GM18499 (cell line): ENCODE results near the gene WNT7B.
"Not testable (repeated sequence)": the region's sequence is repeated elsewhere in the genome, so short reads cannot be mapped to it uniquely, and the experiment has no call there.

ENCODE experiments used
- ATAC-seq: cut with Tn5 transposase; IDR thresholded peaks from one replicate; pipeline ENCODE4 v1.9.1; 2021; ENCODE audit warnings: moderate number of reproducible peaks; ENCODE audit not compliant: insufficient read depth, unreplicated experiment

Gene WNT7B

DNA sequence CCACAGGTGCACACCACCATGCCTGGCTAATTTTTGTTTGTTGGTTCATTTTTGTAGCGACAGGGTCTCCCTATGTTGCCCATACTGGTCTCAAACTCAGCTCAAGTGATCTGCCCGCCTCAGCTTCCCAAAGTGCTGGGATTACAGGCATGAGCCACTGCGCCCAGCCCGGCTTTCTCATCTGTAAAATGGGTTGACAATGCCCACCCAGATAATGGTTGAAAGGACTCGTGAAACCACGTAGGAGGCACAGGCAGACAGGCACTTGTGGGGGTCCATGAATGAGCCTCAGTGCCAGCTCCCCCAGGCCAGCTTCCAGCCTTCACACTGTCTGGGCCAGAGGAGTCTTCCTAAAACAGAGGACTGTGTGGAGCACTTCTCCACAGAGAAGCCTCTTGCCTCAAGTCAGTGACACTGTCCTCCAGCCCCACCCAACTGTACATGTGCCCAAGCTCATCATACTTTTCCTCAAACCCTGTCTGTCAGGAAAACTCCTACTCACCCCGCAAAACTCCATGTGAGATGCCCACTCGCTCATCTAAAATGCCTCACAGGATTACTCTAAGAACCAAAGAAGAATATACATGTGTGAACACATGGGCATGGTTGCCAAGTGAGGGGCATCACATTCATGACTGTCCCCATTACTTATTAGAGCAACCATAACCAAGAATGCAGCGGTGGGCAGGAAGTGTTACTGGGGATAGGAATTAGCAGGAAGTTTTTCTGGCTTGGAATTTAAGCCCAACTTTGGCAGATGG, 32.1 kb upstream of the WNT7B start:
- ATAC-seq, result no peak

DNA sequence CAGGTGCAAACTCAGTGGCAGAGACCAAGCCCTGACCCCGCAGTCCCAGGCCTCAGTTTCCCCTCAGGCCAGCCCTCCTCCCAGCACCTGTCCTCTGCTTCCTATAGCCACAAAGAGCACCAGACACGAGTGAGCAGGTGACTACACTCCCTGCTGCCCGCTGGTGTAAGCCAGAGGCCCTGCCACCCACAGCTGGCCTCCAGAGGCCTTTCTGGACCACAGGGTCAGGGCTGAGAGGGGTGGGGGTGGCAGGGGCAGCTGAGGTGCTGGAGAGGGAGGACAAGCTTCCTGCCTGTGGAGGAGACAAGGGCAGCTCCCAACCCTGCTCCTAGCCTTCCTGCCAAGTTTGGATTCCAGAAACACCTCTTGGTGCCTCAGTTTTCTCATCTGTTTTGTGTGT, 31.3 kb upstream of the WNT7B start:
- ATAC-seq, result no peak

DNA sequence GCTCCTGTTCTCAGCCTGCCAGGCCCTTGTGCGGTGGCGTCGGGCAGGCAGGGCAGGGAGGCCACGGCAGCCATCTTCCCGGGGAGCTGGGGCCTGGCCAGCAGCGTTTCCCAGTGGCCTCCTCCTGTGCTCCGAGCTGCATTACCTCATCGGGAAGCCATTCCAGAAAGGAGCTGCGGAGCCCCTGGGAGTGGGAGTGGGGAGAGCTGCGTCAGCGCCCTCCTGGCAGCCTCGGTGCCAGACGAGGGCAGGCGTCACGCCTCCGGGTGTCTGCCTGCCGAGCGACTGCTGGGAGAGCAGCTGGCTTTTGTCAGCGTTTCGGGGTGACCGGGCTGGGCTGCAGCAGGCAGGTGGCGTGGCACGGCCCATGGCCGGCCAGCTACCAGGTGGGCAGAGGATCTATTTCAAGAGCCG, 30.9 kb upstream of the WNT7B start:
- ATAC-seq, result no peak

DNA sequence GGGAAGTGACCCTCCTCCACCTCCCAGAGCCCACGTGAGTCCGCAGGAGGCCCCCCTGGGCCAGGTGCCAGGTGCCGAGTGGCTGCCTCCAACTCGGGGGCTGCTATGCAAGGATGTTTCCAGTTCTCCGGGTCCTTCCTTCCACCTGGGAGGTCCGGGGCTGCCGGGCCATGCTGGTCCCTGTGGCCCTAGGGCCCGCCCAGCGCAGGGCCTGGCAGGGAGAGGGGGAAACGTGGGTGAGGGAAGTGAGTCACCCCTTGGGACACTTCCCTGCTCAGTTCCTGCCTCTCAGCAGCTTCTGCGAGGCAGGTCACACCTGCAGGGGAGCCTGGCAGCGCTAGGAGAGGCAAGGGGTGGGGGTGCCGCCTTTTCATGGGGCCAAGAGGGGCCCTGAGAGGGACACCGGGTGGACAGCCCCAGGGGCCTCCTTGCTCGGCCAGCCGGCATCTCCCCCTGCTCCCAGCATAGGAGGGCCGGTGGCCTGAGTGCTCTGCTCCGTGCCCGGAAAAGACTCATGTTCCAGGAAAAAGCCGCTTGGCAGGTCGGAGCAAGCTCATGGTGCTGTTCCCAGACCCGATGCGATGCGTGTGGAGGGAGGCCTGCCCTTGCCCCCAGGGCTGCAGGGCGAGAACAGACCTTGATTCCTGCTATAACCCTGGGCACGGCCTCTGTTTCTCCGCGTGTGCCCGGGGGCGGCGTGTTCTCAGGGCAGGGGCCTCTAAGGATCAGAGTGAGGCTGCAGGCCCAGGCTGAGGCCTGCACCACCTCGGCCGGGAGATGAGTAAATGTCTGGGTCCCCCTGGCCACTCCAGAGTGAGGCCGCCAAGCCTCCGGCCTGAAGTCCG, 30.3 kb upstream of the WNT7B start:
- ATAC-seq, result no peak

DNA sequence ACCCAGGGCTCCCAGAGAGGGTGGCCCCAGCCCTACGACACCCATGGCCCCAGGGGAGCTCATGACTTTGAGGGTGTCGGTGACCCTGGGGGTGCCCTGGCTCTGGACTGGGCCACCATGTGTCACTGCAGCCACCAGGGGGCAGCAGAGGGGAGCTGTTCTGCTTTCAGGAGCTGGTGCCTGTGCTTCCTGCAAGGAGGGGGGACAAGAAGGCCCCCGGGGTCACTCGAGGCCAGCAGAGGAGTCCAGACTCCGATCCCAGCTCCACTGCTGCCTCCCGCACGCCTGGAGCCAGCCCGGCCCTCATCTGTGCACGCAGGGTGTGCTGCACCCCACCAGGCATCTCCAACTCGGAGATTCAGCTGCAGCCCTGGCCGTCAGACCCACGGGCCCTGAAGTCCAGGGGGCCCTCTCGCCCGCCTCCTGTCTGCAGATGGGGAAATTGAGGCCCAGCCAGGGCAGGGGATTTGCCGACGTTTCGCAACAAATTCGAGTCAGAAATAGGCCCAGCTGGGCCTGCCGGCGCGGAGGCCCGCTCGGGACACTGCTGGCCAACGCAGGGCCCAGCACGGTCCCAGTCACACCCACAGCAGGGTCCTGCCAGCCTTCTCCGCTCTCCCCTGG, 29.5 kb upstream of the WNT7B start:
- no peak for ATAC-seq

DNA sequence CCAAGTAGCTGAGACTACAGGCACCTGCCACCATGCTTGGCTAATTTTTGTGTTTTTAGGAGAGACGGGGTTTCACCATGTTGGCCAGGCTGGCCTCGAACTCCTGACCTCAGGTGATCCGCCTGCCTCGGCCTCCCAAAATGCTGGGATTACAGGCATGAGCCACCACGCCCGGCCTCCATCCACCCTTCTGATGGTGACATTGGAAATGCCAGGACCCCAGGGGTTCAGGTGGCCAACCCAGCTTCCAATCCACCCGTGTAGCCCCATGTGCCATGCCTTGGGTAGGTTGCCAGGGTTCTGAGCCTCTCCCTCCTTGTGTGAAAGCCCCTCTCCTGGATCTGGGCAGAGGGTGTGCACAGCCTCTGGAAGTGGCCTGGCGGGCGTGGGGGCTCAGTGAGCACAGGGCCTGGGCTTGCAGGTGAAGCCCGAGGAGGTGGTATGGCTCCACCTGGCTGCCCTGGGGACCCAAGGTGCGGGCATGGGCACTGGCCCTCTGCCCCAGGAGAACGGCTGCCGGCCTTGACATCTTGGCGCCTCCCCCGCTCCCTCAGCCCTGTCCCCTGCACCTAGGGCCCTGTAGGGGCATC, 28.2 kb upstream of the WNT7B start:
- ATAC-seq, result not testable (repeated sequence)

DNA sequence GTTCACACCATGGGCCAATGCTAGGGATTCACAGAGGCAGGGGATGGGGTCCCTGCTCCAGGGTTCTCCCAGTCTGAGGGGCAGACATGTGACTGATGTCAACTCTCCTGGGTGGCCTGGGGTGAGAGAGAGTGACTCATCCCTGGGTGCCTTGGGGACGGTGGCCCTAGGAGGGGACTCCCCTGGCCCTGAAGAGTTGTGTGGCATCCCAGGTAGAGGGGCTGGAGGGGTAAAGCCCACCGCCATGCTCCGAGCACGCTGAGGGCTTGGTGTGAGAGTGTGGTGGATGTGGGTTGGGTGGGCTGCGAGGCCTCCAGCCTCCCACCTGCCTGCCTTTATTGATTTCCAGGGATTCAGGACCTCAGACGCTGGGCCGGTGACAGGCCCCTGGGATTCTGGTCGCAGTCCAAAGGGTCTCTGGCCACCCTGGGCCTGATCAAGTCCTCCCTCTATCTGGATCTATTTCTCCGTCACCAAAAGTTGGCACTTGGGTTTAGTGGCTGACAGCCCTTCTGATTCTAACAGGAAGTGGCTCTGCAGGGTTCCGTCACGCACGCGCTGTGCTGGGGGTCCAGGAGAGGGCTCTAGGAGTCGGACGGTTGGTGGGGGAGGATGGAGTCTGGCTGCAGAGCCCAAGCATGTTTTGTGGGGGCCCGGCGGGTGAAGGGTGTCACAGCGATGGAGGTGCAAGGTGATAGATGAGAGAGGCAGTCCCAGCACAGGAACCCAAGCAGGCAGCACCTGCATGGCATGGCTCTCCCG, 27.3 kb upstream of the WNT7B start:
- no peak for ATAC-seq

DNA sequence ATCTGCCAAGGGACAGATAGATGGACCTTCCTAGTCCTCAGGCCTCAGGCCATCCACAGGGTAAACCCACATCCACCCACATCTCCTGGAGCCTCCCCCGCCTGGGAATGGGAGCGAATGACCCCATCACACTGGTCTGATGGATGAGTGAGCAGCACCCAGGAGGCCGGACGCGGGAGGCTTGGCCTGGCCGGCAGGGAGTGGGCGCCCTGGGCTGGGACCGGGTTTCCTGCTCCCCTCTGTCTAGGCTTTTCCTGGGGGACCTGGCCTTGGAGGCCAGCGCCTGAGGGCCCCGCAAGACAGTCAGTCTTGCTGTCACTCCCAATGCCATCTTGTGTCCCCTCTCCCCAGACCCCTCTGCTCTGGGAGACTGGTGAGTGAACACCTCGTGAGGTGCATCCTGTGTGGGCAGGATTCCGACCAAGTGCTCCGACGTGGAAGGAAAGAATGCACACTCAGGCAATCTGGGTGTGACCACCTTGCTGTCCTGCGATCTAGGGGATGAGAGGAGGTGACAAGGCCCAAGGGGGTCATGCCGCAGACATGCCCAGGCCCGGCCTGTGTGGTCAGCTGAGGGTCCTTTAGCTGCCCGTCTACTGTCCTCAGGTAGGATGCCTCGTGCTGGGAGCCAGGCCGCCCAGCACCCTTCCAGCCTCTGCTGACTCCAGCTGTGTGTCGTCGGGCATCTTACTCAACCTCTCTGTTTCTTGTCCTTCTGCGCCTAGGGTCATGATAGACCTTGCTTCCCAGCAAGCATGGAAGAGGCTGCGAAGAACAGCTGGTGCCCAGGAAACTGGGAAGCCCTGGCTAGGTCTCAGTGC, 26.5 kb upstream of the WNT7B start:
- no peak for ATAC-seq

DNA sequence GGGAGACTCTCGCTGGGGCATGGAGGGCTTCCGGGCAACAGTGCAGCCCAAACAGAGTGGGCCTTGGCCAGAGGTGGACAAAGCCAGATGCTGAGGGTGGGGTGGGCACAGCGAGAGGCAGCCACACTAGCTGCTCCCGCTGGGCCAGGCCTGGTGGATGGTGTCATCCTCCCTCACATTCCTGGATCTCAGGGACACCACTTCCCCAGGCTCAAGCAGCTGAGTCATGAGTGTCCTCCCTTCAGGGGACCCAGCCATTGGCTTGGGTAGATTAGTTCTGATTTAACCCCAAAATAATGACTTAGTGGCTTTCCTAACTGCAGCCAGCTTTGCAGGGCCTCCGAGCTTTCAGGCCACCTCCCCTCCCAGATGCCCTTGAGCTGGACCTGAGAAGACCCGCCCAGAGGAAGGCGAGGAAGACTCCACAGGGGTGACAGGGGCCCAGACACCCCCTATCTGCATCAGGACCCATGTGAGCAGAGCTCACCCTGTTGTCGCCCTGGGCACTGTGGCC, 25.9 kb upstream of the WNT7B start:
- no peak for ATAC-seq

DNA sequence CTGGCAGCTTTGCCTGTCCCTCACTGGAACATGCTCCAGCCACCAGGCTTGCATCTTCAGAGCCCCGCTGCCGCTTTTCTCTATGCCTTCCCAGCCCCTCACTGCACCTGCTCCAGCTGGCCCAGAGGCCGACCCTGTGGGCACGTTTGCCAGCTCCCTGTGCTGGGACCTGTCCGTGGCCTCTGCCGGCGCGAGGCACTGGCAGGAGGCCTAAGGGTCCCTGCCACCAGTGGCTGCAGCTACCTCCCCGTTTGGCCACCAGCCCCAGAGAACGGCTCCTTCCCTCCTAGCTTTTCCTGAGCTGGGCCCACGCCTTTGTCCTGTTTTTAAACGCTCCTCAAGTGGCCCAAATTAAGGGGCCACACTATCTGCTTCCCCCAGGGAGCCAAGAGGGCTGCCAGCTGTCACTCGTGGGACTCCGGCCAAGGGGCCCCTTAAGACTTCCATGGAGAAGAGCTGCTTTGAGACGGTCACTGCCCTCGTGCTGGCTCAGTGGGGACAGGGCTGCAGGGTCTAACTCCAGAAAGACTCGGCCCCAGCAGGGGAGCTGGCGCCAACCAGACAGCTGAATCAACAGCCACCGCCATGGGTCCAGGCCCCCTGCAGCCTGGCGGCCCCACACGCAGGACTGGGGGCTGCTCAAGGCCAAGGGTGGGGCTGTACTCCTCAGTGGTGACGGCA, 24.6 kb upstream of the WNT7B start:
- ATAC-seq, result no peak

DNA sequence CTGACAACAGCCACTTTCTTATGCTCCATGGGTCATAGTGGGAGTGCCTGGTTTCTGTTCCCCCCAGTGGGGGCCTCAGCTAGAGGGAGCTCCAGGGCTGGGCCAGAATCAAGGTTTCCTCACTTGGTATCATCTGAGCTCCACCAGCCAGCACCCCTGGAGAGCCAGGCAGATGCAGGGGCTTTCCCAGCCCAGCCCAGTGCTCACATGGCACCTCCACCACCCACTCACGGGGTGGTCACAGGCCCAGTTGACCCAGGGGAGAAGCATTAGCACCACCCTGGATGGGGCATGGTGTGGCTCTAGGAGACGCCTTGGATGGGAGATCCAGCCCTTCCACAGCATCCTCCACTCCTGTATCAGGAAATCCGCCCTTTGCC, 24.1 kb upstream of the WNT7B start:
- no peak for ATAC-seq

DNA sequence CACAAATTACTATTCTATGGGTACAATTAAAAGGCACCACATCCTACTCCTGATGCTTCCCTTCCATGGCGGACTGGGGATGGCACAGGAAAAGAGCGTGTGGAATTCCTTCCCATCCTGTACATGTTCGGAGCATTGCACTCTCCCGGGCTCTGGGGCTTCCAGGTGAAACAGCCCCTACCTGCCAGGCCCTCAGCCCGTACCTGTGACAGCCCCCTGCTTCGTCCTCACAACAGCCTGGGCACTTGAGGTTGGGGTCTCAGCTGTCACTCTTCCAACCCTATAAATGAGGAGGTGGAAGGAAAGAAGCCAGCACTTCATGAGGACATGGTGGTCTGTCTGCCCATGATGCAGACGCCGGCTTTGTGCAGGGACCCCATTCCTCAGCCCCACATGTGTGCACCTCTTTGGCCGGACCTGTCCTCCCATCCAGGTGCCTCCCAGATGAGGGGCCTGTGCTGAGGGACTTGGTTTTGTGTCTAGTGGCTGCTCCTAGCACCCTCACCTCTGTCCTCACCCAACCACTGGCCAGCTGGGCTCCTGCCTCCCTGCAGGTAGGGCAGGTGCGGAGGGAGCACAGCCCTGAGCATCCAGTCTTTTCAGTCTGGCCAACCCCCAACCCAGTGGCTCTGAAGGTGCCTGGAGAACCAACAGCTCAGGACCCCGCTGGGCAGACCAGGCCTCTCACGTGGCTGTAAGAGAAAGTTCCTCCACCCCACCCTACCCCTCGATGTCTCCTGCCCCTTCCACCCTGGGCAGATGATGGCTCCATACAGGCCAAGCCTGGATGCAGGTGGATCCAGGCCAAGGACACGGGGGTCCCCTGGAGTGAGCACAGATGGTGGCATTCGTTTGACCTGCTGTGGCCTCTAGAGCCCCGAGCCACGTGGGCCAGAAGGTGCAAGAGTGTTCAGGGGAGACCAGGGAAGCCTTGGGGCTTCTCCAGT, 23.4 kb upstream of the WNT7B start:
- ATAC-seq, result no peak

DNA sequence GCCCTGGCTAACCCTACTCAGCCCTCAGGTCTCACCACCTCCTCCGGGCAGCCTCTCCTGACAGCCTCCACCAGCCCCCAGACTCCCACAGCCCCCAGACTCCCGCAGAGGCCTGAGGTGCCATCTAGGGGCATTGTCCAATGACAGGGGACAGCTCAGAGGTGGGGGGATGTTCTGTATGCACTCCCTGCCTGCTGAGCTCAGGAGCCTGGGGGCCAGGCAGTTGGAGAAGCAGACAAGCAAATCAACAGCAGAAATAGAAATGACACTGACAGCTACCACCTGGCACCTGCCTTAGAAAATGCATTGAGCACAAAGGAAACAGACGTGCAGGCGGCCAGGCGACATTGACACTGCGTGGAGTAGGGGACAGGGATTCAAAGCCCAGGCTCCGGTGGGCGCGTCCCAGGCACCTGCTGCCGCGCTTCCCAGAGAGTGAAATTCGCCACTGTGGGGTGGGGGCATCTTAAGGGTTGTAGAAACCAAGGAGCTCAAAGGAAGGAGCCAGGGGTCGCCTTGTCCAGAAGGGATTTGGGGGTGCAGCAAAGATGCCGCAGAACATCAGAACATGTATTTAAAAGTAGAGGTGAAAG, 22.5 kb upstream of the WNT7B start:
- no peak for ATAC-seq

DNA sequence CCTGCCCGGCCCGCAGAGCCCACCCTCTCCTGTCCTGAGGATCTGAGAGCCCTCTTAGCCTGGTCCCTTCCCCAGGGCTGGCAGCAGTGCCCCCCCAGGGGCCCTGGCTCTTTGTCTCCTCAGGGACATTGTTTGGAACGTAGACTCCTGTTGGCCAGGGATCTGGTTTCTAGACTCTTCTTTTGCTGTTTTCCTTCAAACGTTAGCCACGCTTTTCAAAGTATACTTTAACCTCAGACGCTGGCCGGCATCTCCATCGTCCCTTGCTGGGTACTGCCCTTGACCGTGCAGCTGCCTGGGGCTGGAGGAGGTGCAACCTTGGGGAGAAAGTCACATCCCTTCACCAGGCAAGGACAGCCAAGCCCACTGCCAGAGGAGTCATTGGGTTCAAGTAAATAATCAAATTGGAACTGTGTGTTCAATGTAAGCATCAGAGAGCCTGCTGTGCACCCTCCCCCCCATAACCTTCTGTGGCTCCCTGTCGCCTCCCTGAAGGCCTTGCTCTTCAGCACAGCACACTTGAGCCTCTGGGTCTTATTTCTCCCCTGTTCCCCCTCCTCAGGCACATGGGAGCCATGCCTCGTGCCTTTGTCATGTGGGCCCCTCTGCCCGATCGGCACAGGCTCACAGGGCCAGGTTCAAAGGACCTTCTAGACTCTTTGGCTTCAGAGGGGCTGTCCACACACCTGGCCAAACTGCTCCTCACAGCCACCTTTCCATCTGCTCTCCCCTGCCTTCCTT, 21.8 kb upstream of the WNT7B start:
- ATAC-seq, result no peak

DNA sequence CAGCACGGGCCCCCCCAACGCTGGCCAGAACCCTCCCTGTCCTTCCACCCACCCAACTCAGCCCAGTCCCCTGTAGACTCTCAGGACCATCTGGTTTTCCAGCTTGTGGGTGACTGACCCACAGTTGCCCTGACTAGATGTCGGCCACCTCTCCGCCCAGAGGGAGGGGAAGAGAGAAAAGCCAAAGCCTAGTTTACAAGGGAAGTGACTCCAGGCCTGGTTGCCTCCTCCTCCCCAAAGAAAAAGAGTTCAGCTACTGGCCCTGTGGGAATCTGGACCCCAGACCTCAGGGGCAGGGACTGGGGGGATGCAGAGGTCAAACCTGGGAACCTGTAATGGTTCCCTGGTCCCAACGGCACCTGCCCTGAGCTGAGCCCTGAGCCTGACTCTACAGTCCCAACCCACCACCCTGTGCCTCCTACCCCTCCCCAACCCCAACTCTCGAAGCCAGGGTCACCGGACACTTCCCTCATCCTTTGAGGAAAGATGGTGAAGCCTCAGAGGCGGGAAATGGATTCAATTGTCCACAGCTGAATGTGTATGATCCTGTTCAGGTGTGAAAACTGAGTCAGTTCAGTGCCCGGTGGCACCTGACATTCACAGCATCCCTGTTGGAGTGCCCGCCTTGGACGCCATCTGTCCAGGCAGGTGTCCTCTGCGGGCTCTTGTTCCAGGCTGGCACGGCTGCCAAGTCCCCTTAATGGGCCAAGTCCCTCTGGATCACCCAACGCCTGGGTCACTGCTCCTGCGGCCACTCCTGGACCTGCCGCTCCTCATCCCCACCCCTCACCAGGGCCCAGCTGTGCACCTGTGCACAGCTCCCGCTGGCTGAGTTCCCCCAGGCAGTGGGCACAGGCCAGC, 21.0 kb upstream of the WNT7B start:
- ATAC-seq, result no peak
